ENCODE results near the gene DCDC2C.

DCDC2C gene

DNA sequence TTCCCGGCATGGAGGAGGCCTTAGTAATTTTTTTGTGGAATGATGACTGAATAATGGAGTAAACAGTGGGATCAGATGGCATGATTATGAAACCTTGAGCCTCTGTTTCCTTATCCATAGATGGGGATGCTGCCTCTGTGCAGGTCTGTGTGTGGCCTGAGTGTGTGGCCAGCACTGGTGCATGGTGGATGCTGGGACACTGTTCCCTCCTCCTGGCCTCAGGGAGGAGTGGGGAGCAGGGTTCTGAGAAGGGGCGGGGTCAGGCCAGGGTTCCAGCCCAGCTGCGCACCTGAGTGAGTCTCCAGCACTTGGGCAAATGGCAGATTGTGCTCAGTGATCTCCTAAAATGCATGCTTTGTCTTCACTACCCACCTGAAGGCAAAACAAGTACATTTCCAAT lies 66.4 kb downstream of the DCDC2C start:
- H3K9ac ChIP-seq: no peak overlapping the region
- H3K4me2 ChIP-seq: no peak overlapping the region
- no peak overlapping the region for H3K4me3 ChIP-seq (IDR thresholded peaks at IDR 0.05; ENCODE audit: insufficient read depth, low read depth, low read length)
- no peaks in the 10 kb centered on the region for H3K79me2 ChIP-seq (ENCODE audit: insufficient read depth, low read depth)
- TF ChIP-seq, protein P1, sequence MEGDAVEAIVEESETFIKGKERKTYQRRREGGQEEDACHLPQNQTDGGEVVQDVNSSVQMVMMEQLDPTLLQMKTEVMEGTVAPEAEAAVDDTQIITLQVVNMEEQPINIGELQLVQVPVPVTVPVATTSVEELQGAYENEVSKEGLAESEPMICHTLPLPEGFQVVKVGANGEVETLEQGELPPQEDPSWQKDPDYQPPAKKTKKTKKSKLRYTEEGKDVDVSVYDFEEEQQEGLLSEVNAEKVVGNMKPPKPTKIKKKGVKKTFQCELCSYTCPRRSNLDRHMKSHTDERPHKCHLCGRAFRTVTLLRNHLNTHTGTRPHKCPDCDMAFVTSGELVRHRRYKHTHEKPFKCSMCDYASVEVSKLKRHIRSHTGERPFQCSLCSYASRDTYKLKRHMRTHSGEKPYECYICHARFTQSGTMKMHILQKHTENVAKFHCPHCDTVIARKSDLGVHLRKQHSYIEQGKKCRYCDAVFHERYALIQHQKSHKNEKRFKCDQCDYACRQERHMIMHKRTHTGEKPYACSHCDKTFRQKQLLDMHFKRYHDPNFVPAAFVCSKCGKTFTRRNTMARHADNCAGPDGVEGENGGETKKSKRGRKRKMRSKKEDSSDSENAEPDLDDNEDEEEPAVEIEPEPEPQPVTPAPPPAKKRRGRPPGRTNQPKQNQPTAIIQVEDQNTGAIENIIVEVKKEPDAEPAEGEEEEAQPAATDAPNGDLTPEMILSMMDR (conservative IDR thresholded peaks at IDR 0.05; ENCODE audit: low read depth, low read length): no peak
- H3K4me1 ChIP-seq (ENCODE audit: low read depth, poor library complexity, severe bottlenecking): no peaks in the 10 kb centered on the region
- no peaks in the 10 kb centered on the region for H3K27me3 ChIP-seq (ENCODE audit: insufficient read depth, low read depth)
- H3K36me3 ChIP-seq (ENCODE audit: insufficient read depth): no peaks in the 10 kb centered on the region
- no peak overlapping the region for H3K27ac ChIP-seq
- no peak overlapping the region for H2AFZ ChIP-seq (ENCODE audit: low read depth)
- no peaks in the 10 kb centered on the region for H4K20me1 ChIP-seq (ENCODE audit: insufficient read depth)

DNA sequence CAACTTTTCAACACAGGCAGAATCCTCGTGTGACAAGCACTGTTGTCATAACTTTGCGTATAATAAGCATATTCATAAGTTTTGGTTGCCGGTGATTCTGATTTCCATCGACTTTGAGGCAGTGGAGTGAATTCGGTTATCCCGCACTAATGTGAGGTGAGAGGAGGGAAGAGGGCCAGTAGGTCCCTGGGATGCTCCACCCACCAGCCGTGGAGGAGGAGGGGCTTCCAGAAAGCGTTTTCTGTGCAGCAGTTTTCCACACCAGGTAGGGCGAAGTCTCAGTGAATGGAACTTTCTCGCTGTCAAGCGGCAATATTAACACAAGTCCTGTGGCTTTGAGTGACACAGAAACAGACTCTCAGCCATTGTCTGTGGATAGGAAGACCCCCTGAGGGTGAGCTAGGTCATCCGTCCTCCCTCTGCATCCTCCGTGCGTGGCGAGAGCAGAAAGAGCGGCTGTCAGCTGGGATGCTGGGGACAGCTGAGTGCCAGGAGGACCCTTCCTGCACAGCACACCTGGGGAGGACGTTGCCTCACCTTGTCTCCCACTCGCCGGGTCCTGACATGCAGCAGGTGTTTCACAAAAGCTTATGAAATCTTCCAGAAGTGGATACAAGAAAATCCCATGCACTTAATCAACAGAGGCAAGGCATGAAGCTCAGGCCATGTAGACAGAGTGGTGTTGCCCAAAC lies 67.5 kb downstream of the DCDC2C start:
- Histone ChIP-seq H3K36me3 (ENCODE audit: insufficient read depth) (no peaks in the 10 kb centered on the region), H3K4me2 (no peak overlapping the region), H3K4me3 (IDR thresholded peaks at IDR 0.05; ENCODE audit: insufficient read depth, low read depth, low read length) (no peak overlapping the region), H4K20me1 (ENCODE audit: insufficient read depth) (no peaks in the 10 kb centered on the region), H2AFZ (ENCODE audit: low read depth) (no peak overlapping the region), H3K79me2 (ENCODE audit: insufficient read depth, low read depth) (no peaks in the 10 kb centered on the region), H3K4me1 (ENCODE audit: low read depth, poor library complexity, severe bottlenecking) (no peaks in the 10 kb centered on the region), H3K27ac (no peak overlapping the region), H3K27me3 (ENCODE audit: insufficient read depth, low read depth) (no peaks in the 10 kb centered on the region), H3K9ac (no peak overlapping the region)
- TF ChIP-seq, protein P1 (conservative IDR thresholded peaks at IDR 0.05; ENCODE audit: low read depth, low read length): no peak

DNA sequence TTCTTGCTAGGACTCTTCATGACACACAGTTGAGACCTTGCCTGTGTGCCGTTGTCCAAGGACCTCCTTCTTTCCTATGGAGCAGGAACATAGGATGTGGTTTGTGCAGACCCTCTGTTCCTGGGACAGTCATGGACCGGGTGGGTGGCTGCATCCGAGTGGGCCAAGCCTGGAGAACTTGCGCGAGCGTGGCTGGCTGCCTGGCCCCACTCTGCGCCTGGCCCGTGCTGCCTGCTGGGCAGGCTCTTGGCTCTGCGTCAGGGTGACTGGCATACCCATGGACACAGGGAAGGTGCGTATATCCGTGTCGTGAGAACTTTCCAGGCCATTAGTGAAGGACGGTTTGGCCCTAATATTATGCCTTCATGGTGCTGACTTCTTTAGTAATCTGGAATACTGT lies 68.2 kb downstream of the DCDC2C start:
- Histone ChIP-seq H2AFZ (ENCODE audit: low read depth) (no peak overlapping the region), H4K20me1 (ENCODE audit: insufficient read depth) (no peaks in the 10 kb centered on the region), H3K4me2 (no peak overlapping the region), H3K4me3 (IDR thresholded peaks at IDR 0.05; ENCODE audit: insufficient read depth, low read depth, low read length) (no peak overlapping the region), H3K4me1 (ENCODE audit: low read depth, poor library complexity, severe bottlenecking) (no peaks in the 10 kb centered on the region), H3K9ac (no peak overlapping the region), H3K36me3 (ENCODE audit: insufficient read depth) (no peaks in the 10 kb centered on the region), H3K79me2 (ENCODE audit: insufficient read depth, low read depth) (no peaks in the 10 kb centered on the region), H3K27me3 (ENCODE audit: insufficient read depth, low read depth) (no peaks in the 10 kb centered on the region), H3K27ac (no peak overlapping the region)
- TF ChIP-seq, protein P1 (conservative IDR thresholded peaks at IDR 0.05; ENCODE audit: low read depth, low read length): no peak

DNA sequence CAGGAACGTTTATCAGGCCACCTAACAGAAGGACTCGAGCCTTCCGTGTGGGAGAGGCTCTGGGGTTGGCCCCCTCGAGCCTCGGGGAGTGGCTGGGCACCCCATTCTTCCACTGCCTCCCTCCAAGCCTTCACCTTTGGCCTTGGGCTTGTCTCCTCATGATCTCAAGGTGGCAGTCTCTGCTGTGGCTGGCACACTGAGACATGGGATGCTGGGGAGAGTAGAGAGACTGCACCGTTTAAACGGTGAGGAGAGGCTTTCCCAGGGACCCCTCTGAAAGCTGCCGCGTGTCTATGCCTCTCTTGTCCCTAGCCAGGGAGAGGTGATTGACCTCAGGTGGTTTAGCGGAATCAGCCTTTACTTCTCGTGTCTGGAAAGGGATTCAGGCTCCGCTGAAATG lies 71.0 kb downstream of the DCDC2C start:
- TF ChIP-seq, protein P1 (conservative IDR thresholded peaks at IDR 0.05; ENCODE audit: low read depth, low read length): no peak
- no peak overlapping the region for H3K4me2 ChIP-seq
- no peak overlapping the region for H3K4me3 ChIP-seq (IDR thresholded peaks at IDR 0.05; ENCODE audit: insufficient read depth, low read depth, low read length)
- H3K27ac ChIP-seq: no peak overlapping the region
- no peaks in the 10 kb centered on the region for H3K36me3 ChIP-seq (ENCODE audit: insufficient read depth)
- no peaks in the 10 kb centered on the region for H3K79me2 ChIP-seq (ENCODE audit: insufficient read depth, low read depth)
- no peaks in the 10 kb centered on the region for H3K27me3 ChIP-seq (ENCODE audit: insufficient read depth, low read depth)
- no peak overlapping the region for H3K9ac ChIP-seq
- no peak overlapping the region for H2AFZ ChIP-seq (ENCODE audit: low read depth)
- no peaks in the 10 kb centered on the region for H3K4me1 ChIP-seq (ENCODE audit: low read depth, poor library complexity, severe bottlenecking)
- H4K20me1 ChIP-seq (ENCODE audit: insufficient read depth): no peaks in the 10 kb centered on the region
